CD4-positive, alpha-beta T cell treated with Interferon gamma for 1 hour (primary cell): Measurements from ENCODE around the gene ARHGAP44.
"Not testable (repeated sequence)": the region's sequence is repeated elsewhere in the genome, so short reads cannot be mapped to it uniquely, and the experiment has no call there.

Source experiments
- DNase-seq: peaks from one replicate; pipeline ENCODE4 v3.0.0-alpha.2; 2020

Gene ARHGAP44

DNA sequence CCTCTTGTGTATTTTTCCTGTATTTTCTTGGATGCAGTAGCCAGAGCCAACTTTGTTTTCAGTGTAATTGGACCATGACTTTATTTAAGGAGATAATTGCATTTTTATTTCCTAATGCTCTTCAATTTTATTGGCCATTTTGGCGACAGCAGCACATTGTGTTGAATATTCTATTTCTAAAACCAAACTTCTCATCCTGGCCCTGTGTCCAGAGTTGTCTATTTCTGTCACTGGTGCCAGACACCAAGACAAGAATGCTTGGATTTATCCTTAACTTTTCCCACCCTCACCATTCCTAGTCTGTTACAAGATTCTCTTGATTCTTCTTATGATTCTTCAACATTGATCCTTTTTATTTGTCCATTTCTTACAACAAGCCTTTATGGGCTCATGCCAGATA is 37.1 kb downstream of the ARHGAP44 start:
- no peak for DNase-seq

DNA sequence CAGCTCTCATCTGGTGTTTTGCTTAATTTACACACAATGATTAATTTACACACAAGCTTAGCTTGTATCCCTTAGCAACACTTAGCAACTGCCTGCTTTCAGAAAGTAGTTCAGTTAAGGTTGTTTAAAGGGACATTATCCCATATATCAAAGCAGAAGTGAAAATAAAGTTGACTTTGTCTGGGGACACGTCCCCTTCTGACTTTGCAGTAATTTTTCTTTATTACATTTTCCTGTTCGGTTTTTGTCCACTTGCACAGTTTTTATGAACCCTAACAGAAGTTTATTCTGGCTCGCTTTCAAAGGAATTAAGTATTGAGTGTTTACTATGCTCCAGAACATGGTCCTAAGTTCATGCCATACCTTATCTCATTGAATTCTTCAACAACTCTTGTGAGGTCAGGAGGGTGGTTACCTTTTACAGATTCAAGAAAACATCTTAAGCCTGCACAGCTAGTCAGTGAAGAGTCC is 41.5 kb downstream of the ARHGAP44 start:
- DNase-seq: no peak

DNA sequence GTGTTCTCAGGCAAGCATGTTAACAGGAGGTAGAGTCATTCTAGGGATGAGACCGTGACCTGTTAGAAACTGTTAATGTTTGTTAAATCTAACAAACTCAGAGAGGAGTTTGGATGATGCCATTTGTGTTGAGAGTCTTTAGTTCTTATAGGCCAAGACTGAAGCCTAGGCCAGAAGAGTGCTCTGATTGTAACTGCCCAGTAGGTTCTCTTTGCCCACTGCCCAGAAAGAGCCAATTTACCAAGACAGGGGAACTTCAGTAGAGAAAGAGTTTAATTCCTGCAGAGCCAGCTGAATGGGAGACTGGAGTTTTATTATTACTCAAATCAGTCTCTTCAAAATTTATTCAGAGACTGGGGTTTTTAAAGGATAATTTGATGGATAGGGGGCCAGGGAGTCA is 42.5 kb downstream of the ARHGAP44 start:
- DNase-seq: no peak

DNA sequence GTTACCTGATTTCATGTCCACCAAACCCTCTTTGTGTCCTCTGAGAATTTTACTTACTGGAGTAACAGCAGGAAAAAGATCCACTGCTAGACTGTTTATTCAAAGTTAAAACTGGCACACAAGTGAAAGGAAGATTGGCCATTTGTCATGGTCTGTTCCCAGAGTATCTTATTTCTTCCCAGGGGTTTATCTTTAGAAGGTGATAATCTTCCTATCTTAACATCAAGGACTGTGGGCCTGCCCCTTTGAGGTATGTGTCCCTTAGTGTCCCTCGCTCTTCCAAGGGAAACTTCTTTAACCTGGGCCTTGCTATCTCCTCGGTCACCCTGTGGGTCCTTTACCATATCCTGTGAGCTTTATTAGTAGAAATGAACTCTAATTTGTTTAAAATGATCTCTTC is 49.7 kb downstream of the ARHGAP44 start:
- DNase-seq: no peak

DNA sequence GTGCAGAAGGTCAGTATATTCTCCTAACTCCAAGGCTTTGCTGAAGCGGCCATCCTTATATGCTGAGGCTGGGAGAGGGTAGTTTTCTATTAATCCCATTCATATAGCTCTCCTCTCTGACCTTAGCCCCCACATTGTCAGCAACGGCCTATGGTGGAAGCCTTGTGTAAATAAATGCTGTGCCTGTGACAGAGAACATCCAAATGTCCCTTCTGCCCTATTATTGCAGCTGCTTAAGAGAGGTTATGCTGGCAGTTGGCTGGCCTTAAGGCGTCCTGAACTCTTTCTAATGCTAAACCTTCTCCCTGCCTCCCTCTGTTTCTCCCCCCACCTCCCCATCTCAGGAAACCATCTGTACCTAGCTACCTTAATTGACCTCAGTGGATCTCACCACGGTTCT is 53.6 kb downstream of the ARHGAP44 start:
- DNase-seq: no peak

DNA sequence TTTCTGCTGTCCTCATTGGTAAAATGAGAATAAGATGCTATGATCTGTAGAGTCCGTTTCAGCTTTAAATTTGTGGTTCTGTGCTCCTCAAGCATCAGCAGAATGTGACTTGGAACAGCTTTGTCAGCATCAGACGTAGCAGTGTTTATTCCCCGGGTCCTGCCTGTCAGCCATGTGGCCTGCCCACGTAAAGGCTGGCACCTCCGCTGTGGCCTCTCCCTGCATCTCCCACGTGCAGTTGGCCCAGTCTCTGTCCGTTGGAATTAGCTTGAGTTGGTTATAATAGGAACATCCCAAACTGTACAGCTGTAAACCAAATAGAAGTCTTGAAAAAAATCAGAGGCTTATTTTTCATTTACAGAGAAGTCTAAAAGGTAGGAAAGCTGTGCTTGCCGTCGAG is 61.7 kb downstream of the ARHGAP44 start:
- no peak for DNase-seq

DNA sequence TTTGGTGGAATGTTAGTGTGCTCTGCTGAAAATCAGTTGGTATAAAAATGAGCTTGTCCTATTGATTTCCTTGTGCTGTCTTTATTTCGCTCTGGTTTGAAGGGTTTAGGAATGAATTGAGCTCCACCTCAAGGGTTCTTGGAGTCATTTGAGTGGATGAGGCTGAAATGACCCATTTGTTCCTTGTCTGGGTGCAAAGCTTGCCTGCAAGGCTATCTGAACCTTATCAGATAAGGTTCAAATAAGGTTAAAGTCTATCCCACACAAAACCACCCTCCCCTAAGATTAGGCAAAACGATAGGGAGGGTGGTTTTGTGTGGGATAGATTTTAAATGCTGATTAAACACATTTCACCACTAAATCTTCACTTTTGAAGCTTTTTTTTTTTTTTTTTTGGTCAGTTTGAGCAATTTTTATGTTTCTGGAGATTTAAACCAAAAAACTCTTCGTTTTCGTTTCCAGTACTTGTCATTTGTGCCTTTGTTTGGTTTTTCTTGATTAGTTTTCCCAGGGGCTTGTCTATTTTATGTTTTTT is 62.7 kb downstream of the ARHGAP44 start:
- no peak for DNase-seq

DNA sequence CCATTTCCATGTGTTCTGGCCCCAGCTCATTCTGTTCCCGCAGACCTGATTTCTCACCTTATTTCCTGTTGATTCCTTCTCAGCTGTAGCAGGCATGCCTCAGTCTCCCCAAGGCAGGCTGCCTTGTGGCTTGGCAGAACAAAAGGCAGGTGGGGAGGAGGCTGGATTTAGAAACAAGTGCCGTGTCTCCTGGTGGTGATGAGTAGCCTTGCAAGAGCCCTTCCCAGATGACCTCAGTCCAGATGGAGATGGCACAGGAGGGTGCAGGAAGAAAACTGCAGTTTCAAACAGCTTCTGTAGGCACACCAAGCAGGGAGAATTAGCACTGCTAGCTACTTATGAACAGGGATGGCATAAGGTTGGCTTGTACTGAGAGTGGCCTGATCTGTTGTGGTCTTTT is 64.6 kb downstream of the ARHGAP44 start:
- DNase-seq: no peak

DNA sequence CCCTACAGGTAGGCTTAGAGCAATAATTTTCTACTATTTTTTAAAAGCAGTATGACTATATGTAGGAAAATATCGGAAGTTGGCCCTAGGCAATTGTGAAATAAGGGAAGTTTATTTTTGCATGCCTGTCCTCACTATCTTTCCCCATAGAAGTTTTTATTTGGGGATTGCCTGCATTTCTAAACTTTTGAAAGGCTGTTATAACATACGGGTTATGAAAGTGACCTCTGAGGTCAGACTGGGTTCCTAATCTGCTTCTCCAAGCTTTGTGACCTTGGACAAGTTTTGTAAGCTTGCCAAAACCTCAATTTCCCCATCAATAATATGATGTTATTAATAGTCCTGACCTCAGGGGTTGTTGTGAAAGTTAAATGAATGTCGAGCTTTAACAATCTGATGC is 67.1 kb downstream of the ARHGAP44 start:
- DNase-seq: no peak

DNA sequence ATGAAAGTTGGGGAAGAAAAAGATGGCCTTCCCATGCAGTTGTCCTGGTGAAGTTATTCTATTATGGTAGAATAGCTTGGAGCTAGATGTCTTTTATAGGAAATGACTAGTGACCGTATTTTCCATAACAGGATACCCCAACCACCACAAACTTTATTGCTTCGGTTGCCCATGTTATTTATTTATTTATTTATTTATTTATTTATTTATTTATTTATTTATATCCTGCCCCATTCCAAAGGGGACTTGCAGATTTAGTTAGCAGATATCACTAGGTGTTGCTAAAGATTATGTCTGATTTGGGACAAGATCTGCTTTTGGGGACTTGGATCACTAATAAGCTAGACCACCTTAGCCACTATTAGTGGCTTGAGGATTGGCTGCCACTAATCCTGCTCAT is 68.3 kb downstream of the ARHGAP44 start:
- DNase-seq: no peak

DNA sequence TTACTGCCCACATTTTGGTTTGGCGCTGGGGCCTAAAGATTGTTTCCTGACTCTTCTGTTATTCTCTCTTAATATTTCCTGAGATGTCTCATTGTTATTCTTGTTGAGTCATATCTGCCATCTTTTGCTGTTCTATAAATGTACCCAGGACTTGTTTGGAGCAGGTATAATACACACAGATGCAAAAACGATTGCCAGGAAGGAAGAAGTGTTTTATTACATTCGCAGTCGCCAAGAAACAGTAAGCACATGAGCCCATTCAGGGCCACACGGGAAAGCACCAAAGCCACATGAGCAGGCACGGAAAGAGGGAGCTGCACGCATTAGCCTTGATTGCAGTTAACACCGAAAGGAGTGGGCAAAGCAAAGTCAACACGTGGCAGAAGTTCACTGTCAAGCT is 70.2 kb downstream of the ARHGAP44 start:
- DNase-seq: no peak

DNA sequence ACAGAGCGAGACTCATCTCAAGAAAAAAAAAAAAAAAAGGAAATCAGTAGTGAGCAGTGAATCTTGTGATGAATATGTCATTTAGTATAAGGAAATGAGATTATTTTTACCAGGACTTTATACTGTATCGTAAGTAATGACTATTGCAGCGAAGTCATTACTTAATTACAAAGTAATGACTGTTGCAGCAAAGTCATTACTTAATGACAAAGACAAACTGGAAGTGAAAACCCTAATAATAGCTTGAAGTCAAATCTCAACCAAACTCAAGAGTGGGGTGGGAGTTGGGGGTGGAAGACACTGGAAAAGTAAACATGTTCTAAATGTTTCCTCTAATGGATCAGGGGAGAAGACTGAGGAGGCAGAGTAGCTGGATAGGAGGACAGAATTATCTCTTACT is 76.5 kb downstream of the ARHGAP44 start:
- no peak for DNase-seq

DNA sequence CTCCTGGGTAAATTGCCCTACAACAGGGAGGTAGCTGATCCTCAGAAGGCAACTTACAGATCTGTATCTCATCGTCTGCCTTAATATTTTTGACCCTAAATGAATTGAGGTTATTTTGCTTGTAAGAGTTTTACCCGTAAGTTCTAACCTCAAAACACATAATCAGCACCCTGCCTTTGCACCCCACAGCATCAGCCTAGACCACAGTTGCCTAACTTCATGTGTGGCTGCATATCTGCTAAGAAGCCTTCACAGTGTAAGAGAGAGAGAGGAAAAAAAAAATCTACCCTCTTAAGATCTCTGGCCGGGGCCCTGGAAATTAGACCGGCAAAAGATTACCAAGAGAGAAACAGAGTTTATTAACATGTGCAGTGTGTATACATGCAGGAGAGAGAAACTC is 76.9 kb downstream of the ARHGAP44 start:
- no peak for DNase-seq

DNA sequence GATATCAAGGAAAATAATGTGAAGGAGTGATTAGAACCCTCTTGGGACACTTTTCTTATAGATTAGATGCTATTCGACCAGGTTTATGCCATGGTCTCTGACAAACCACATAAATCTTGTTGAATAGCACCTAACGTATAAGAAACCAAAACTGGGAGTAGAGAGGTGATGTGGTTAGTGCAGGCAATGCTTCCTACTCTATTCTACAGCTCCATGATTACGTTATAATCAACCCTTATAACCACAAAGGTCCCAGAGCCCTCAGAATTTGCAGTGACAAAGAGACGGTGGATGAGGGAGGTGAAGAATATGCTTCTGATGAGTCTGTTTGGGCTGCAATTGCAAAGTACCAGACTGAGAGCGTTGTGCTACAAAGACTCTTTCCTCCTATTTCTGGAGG is 78.4 kb downstream of the ARHGAP44 start:
- DNase-seq: no peak

DNA sequence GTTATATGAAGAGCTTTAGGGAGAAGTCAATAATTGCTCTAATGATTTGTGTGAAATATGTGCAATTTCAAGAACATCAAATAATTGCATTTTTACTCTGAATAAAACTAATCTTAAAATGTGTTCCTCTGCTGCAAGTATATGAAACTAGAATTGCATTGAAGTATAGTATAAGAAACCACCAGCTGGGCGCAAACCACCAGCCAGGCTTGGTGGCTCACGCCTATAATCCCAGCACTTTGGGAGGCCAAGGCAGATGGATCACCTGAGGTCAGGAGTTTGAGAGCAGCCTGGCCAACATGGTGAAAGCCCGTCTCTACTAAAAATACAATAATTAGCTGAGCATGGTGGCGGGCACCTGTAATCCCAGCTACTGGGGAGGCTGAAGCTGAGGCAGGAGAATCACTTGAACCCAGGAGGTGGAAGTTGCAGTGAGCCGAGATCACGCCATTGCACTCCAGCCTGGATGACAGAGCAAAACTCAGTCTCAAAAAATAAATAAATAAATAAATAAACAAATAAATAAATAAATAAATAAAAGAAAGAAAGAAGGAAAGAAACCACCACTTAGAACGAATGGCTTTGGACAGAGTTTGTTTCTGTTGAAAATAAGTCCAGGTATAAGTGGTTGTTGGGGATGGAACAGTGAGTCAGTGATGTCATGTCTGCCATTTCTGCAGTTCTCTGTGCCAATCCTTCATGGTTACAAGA is 84.3 kb downstream of the ARHGAP44 start:
- not testable (repeated sequence) for DNase-seq

DNA sequence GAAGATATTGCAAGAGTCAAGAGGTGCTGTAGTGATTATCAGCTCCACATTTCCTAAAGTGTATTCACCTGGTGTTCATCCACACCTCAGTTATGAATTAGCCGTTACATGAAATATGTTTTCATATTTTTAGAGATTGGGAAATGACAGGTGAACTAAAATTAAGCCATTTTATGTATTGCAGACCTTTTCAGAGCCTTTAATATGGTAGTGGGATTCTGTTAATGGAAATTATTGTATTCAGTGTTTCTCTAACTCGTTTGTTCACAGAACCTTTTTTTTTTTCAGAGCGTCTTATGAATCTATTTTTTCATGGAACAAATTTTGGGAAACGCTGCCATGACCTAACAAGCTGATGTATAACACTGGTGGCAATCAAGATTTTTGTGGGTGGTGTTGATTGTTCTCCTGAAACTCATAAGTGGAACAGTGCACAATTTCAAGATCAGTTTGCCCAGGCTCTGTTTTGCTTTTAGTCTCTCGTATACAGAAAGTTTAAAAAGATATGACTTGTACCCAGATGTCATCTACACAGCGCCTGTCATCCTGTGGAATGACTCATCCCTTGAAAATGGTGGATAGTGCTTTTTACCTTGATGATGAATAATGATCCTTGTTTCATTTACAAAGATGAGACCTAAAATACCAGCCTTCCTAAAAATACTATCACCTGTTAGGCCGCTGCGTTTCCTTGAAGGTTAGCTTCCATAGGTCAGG is 88.8 kb downstream of the ARHGAP44 start:
- no peak for DNase-seq

DNA sequence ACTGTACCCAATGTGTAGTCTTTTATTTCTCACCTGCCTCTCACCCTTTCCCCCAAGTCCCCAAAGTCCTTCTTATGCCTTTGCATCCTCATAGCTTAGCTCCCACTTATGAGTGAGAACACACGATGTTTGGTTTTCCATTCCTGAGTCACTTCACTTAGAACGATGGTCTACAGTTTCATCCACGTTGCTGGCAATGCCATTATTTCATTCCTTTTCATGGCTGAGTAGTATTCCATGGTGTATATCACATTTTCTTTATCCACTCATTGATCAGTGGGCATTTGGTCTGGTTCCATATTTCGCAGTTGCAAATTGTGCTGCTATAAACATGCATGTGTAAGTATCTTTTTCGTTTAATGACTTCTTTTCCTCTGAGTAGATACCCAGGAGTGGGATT is 89.8 kb downstream of the ARHGAP44 start:
- not testable (repeated sequence) for DNase-seq

DNA sequence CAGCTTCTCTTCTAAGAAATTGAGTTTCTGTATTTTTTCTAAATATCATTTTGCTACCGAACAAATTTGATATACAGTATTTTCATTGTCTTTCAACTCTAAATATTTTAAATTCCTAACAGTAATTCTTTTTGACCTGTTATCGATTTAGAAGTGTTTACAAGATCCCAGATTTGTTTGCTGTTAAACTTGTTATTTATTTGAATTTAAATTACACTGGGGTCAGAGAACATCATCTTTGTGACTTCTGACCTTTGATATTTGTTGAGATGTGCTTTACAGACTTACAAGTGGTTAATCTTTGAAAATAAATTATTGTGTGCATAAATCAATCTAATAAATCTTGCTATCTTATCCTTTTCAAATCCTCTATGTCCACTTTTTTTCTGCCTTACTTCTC is 94.2 kb downstream of the ARHGAP44 start:
- no peak for DNase-seq

DNA sequence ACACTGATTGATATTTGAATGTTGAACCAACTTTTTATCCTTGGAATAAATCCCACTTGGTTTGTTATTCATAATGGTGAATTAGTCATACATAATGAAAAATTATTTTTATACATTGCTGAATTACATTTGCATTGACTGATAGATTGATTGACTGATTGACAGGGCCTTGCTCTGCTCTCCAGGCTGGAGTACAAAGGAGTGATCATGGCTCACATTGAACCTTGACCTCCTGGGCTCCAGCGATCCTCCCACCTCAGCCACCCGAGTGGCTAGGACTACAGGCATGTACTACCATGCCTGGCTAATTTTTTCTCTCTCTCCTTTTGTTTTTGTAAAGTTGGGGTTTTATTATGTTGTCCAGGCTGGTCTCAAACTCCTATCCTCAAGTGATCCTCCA is 97.8 kb downstream of the ARHGAP44 start:
- DNase-seq: no peak

DNA sequence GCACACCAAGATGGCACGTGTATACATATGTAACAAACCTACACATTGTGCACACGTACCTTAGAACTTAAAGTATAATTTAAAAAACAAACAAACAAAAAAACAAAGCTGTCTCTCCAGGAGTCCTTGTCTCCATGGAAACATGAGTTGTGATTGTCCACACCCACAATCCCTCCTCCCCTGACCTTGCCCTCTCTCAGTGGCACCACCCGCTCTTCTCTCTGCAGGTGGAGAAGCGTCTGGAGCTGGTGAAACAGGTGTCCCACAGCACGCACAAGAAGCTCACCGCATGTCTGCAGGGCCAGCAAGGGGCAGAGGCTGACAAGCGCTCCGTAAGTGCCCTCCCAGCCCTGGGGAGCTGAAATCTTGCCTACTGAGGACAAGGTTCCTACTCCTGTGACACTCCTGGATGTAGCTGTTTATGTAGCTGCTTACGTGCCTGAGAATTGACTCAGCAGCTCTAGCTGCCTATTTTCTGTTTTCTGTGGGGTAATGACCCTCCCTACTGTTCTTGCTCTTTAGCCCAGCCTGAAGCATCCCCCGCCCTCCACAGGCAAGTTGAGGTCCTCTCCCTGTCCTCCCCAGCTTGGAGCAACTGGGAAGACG is 107.0 kb downstream of the ARHGAP44 start:
- DNase-seq: no peak

DNA sequence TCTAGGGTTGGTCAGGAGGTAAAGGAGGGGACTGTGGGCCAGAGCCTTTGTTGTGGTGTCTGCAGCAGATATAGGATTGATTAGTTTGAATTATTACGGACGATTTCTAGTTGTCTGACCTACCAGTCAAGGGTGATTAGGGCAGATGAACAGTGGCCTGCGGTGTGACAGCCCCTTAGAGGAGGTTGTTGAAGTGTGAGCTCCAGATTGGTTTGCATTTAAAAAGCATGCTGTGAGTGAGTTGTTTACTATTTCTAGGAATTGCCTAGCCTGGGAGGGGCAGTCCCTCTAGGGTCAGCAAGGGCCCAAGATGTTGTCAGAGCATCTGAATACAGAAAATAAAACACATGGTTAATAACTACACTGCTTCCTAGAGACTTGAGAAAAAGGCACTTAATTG is 108.8 kb downstream of the ARHGAP44 start:
- no peak for DNase-seq

DNA sequence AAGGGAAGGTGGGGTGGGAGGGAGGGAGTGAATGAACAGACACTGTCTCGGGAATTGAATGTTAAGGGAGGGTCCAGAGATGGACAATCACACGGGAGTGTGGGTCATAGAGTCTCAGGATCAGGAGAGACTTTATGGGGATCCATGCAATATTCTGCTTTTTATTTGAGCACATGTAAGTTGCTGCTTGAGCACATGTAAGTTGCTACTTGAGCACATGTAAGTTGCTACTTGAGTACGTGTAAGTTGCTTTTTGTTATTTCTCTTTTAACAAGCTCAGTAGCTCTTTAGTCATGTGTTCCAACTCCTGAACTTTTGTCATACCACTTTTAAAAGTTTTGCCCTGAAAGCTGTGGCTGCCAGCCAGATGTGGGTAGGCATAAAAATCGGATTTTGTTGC is 110.3 kb downstream of the ARHGAP44 start:
- DNase-seq: no peak

DNA sequence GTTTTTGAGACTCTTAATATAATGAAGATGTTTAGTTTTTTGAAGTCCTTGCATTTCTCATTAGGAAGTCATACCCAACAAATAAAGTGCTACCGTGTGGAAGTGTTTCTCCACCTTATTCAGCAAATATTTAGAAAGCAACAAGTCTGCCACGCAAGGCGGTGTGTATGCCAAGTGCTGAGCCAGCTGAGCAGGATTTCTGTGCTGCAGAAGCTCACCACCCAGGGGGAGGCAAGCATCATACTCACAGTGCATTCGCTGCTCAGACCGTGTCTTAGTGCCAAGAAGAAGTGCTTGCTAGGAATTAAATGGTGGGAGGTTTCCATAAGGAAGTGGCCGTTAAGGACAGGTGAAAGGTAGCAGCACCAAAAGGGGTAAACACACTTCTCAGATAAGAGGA is 111.2 kb downstream of the ARHGAP44 start:
- DNase-seq: no peak

DNA sequence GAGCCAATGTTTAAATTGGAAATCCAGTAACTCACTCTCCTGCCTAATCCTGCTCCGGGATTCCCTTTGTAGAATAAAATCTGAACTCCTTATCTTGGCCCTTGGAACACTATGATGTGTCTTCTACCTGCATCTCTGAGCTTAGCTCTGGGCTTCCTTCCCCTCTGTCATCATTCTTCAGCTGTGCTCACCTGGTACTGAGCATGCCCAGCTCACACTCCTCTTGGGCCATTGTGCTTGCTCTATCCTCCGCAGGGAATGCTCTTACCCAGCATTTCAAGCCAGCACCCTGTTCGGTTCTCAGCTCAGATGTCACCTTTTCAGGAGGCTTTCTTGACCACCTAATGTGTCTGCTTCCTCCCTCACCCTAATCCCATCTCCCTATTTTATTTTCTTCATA is 112.7 kb downstream of the ARHGAP44 start:
- no peak for DNase-seq
